Activated CD4-positive, alpha-beta T cell treated with anti-CD3 and anti-CD28 coated beads, Interleukin-2, amount 50 U/mL, for 1 hour (primary cell): ENCODE data around the gene MACF1.
"Not testable (repeated sequence)": the region's sequence is repeated elsewhere in the genome, so short reads cannot be mapped to it uniquely, and the experiment has no call there.

Experiments used
- DNase-seq: peaks from one replicate; pipeline ENCODE4 v3.0.0-alpha.2; 2020

MACF1 gene

DNA sequence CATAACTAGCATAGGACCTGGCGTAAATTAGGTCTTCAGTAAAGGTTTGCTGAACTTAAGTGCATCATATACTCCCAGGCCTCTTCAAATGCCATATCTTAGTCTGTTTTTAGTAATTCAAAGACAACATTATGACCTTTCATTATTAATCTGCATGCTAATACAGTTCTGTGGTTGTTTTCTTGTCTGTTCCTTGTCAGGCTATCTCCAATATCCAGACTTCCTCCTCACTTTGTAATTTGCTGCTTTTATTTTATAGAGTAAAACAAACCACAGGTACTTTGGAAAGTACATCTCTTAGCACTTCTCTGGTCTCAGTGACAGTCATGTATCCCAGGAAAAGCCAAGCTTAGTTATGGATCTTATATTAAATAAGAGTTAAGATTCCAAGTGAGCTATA, 221.9 kb downstream of the MACF1 start:
- DNase-seq, result no peak

DNA sequence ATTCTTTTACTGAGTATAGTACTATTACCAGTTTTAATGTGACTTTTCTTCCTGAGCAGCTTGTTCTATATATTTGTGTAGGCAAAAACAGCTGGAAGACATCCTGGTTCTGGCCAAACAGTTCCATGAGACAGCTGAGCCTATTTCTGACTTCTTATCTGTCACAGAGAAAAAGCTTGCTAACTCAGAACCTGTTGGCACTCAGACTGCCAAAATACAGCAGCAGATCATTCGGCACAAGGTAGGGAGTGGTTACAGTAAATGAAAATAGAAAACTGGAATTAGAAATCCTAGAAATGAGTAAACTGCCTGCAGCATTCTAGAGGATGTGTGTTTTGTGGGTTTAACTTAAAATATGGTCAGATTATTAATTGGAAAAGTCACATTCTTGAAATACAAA, 222.9 kb downstream of the MACF1 start:
- DNase-seq, result no peak

DNA sequence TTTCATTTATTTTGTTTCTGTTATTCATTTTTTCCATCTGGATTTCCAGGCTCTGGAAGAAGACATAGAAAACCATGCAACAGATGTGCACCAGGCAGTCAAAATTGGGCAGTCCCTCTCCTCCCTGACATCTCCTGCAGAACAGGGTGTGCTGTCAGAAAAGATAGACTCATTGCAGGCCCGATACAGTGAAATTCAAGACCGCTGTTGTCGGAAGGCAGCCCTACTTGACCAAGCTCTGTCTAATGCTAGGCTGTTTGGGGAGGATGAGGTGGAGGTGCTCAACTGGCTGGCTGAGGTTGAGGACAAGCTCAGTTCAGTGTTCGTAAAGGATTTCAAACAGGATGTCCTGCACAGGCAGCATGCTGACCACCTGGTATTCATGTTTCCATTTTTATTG, 223.4 kb downstream of the MACF1 start:
- DNase-seq, result no peak

DNA sequence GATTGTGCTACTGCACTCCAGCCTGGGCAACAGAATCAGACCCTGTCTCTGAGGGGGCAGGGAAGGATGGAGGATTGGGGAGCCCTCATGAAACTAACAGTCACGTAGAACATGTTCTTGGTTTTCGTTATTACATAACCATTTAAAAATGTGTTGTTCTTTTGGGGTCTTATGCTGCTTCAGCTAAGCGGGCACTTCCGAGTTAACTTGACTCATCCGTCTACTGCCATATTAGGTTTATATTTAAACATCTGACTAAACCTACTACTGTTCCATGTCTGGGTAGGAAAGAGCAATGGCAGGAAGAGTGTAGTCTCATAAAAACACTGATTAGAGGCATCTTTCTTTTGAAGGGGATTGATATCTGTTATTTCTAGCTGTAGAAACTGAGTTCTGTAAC, 227.4 kb downstream of the MACF1 start:
- no peak for DNase-seq

DNA sequence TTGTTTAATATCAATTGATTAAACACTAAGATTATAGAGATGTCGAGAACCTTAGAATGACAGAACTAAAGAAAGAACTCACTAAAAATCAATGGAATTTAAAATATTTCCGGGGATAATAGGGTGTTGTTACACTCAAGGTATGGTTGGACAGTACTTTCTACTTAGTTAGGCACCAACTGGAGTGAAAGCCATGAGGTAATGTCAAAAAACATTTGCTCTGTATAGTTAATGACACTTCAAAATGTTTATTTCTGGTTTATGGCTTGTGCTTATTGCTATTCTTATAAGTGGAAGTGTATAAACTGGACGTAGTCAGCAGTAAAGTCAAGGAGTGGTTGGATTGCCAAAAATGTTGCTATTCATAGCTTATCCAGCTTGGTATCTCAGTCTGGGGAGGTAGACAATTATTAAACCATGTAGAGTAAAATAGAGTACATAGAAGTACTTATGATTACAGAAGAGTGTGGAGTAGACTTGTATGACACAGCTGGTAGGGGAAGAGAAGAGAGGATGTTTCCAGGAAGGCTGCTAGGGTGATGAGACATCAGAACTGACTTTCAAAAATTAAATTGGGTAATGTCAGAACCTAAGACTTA, 230.4 kb downstream of the MACF1 start:
- DNase-seq, result no peak

DNA sequence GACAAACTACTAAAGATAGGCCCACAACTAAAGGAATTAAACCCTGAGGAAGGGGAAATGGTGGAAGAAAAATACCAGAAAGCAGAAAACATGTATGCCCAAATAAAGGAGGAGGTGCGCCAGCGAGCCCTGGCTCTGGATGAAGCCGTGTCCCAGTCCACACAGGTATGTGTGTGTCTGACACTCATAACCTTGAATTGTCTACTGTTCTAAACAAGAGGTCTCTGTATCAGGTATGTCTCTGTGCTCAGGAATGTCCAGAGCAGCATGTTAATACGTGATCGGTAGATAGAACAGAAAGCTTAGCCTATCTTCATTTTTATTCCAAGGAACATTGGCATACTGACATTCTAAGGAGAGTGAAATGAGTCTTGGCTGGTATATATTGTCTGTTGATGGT, 231.1 kb downstream of the MACF1 start:
- DNase-seq, result no peak

DNA sequence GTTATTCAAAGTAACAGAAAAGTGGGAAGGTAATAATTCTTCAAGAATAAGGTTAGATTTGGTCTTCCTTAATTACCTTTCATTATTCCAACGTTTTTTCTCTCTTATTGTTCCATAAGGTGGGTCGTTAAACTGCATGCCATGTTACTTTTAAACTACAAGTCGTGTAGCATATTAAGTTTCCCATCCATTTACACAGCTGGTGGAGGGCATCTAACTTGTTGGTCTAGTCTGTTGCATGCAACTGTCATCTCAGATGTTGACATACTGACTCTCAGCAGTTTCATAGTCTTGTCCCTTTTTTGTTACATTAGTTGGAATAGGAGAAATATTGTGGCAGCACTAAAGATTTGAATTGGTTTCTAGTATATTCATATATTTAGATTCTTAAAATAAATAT, 232.3 kb downstream of the MACF1 start:
- DNase-seq, result no peak

DNA sequence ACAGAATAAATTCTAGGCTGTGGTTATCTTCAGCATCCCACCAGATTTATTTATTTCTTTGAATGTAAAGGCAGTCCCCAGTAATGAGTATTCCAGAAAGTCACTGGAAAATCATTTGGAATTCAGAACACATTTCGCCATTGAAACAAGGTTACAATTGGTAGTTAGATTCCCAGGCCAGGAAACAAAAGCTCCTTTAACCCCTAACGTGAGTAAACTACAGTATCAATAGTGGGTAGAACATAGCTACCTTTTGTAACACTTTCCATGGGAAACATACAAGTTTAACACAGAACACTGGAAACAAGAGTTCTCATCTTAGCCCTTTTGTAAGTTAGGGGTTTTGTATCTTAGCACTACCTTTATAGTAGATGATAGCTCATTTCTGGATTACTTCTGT, 233.5 kb downstream of the MACF1 start:
- no peak for DNase-seq

DNA sequence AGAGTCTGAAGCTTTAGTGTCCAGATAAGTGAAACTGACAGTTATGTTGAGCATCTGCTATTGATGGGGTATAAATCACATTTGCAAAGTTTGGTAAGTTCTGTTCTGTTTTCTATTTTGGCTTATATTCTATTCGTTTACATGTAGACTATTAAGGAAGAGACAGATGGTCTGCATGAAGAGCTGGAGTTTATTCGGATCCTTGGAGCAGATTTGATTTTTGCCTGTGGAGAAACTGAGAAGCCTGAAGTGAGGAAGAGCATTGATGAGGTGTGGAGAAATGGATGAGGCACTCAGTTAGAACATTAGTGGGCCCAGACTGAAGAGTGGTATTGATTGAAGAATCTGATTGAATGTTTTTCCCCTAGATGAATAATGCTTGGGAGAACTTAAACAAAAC, 236.4 kb downstream of the MACF1 start:
- no peak for DNase-seq

DNA sequence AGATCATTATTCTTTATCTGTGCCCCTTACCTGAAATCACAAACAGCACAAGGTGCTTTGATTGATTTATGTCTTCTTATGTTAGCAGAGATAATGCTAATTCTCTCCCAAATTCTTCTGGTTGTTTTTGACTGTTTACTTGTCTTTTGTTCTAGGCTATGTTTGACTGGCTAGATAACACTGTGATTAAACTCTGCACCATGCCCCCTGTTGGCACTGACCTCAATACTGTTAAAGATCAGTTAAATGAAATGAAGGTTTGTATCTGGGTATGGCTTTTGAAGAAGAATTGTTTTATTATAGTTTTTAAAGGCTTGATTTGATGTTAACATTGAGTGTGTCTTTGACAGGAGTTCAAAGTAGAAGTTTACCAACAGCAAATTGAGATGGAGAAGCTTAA, 237.3 kb downstream of the MACF1 start:
- DNase-seq, result no peak

DNA sequence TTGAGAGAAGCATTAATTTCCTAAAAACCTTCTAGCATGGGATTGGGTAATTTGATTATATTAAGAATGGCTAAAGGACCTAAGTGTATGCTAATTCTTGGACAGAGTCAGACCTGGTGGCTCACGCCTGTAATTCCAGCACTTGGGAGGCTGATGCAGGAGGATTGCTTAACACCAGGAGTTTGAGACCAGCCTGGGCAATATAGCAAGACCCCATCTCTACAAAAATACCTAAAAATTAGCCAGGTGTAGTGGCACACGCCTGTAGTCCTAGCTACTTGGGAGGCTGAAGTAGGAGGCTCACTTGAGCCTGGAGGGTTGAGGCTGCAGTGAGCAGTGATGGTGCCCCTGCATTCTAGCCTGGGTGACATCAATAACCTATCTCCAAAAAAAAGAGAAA, 241.1 kb downstream of the MACF1 start:
- no peak for DNase-seq

DNA sequence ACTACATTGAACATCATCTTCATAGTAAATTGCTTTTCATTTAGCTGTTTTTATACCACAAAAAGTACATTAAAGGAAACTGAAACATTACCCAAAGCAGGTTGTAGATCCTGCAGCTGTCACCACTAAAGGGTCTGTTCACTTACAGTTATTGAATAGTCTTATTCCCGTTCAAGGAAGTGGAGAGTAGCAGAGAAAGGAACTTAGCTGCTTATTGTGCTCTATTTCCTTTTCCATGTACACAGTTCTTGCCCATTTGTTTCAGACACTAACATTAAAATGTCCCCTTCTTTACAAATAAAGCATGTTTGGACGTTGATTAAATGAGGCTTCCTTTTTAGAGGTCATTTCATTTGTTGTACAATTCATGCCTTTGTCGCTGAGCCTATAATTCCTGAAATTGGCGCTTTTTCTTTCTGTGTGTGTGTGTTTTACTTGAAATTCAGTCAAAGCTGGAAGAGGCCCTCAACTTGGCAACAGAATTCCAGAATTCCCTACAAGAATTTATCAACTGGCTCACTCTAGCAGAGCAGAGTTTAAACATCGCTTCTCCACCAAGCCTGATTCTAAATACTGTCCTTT, 242.6 kb downstream of the MACF1 start:
- no peak for DNase-seq

DNA sequence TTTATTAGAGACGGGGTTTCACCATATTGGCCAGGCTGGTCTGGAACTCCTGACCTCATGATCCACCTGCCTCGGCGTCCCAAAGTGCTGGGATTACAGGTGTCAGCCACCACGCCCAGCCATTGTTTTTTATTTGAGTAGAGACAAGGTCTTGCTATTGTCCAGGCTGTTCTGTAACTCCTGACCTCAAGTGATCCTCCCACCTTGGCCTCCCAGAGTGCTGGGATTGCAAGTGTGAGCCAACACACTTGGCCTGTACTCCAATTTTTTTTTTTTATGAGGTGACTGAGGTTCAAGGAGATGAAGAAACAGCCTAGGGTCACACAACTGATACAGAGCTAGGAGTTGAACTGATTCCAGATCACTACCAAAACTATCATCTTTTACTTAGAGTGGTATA, 245.5 kb downstream of the MACF1 start:
- DNase-seq, result not testable (repeated sequence)

DNA sequence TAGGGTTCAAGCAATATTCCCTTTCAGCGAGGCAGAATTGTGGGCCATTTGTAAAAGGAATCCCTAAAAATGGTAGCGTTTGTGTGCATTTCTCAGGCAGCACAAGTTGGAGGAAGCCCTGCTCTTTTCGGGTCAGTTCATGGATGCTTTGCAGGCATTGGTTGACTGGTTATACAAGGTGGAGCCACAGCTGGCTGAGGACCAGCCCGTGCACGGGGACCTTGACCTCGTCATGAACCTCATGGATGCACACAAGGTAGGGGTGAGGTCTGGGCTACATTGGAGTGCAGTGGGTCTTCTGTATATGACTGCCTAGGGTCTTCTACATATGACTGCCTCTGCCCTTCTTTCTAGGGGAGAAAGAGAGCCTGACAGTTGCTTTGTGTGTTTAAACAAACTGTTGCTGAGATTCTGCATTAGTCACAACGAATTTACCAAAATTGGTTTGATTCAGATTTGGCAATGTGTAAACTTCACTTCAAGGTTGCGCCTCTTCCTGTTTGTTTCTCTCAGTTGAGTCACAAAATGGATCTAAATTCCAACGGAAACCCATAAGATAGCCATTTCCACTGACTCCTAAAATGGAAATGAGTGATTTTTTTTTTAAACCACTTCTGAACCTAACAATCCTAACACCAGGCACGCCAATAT, 246.6 kb downstream of the MACF1 start:
- DNase-seq, result no peak

DNA sequence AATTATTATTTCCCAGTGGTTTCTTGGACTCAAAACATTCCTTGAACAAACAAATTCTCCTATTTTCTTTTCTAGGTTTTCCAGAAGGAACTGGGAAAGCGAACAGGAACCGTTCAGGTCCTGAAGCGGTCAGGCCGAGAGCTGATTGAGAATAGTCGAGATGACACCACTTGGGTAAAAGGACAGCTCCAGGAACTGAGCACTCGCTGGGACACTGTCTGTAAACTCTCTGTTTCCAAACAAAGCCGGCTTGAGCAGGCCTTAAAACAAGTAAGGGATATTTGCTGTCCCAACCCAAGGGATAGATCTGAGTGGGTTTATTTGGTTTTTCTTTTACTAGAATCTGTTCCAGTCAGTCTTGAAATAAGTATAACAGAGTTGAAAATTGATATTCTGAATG, 247.6 kb downstream of the MACF1 start:
- no peak for DNase-seq

DNA sequence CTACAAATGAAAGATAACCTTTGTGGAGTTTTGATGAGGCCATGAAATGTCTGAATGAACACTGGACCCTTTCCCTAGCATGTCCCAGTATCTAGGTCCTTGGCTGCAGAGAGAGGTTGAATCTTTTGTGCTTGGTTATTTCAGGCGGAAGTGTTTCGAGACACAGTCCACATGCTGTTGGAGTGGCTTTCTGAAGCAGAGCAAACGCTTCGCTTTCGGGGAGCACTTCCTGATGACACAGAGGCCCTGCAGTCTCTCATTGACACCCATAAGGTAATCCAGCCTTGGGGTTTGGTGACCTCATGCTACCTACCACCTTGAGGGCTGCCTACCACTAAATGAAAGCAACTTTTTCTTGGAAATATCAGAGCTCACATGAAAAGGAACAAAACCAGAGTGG, 248.0 kb downstream of the MACF1 start:
- no peak for DNase-seq

DNA sequence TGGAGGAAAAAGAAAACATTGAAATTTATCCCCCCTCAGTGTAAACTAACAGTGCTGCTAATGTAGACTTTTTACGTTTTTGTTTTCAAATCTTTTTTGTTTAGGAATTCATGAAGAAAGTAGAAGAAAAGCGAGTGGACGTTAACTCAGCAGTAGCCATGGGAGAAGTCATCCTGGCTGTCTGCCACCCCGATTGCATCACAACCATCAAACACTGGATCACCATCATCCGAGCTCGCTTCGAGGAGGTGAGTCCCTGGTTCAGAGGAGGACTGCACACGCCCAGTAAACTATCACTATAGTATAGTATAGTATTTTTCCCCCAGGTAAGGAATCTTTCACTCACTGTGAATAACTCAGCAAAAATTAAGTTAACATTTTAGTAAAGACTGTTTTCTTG, 249.1 kb downstream of the MACF1 start:
- DNase-seq, result no peak

DNA sequence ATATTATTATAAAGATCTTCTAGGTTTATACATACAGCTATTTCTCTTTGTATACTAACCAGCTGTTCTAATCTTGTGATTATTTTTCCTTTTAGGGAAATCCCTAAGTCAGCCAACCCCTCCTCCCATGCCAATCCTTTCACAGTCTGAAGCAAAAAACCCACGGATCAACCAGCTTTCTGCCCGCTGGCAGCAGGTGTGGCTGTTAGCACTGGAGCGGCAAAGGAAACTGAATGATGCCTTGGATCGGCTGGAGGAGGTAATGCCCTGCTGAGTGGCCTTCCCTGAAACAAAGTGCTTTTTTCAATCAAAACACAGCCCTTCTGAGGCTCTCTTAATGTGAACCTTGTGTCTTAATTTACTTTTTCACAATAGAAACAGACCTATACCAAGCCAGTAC, 254.5 kb downstream of the MACF1 start:
- no peak for DNase-seq

DNA sequence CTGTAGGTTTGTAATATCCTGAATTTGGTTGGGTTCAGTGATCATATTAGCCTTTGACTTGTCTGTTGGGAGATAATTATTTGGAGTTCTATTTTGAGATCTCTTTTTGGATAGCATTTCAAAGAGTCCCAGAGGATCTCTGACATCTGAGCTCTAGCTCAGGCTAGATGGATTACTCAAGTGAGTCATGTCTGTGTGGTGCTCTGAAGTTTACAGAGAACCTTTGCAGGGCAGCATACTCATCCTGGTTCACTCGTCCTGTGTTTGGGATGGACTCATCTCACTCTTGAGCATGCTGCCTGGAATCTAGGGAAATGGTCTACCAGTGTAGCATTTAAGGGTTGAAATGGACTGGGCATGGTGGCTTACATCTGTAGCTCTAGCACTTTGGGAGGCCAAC, 257.6 kb downstream of the MACF1 start:
- DNase-seq, result no peak

DNA sequence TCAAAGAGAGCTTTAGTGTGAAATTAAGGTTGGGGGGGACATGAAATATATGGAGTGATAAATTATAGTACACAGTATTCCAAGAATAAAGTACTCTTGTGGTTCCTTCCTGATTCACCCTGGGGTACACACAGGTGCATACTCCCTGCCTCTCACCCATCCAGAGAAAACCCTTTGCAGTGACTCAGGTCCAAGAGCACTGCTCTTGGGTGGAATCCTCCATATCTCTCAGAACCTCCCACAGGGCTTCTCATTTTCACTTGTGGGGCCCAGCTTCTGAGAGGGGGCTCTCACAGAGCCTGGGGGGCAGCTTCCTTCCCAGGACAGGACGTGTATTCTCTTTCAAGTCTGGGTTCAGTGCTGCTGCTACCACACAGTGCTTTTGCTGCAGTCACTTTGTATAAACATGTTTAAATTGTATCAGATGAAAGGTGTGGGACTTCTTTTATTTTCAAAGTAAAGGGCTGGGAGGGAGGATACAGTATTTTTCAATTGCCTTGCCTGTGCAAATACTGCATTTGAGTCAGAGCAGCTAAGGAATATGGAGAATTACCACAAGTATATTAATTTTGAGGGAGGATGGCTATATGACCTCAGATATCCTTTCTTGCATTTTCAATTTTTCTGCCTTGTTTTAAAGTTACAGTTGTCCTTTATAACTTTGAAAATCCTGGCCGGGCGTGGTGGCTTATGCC, 262.1 kb downstream of the MACF1 start:
- DNase-seq, result no peak

DNA sequence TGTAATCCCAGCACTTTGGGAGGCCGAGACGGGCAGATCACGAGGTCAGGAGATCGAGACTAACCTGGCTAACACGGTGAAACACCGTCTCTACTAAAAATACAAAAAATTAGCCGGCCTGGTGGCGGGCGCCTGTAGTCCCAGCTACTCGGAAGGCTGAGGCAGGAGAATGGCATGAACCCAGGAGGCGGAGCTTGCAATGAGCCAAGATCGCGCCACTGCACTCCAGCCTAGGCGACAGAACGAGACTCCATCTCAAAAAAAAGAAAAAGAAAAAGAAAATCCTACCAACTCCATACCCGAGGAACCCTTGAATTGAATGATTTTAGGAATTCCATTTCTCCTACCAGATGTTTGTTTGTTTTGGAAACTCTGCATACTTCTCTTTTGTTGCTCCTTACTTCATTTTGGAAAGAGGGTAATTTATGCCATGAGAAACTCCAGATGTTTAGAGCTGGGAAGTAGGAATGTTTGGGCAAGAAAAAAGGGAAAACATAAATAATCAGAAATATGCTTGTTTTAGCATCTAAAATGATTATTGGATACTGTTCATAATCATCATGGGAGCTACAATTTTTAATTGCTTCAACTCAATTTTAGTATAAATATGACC, 262.7 kb downstream of the MACF1 start:
- DNase-seq, result not testable (repeated sequence)

DNA sequence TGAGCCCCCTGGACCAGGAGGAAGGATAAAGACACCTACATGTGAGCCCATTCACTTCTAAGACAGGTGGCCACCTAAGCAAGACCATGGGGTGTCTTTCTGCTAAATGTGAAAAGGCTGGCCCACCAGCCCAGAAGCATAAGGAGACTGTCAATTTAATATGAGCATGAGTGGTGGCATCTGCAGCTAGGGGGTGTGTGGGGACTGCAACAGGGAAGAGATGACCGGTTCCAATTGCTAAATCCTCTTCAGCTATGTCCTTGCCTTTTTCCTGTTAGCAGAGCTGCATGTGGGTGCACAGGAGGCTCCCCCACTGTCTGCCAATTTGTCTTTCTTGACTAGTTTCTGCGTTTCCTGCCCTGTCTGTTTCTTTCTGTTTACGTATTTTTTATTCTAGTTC, 264.7 kb downstream of the MACF1 start:
- no peak for DNase-seq

DNA sequence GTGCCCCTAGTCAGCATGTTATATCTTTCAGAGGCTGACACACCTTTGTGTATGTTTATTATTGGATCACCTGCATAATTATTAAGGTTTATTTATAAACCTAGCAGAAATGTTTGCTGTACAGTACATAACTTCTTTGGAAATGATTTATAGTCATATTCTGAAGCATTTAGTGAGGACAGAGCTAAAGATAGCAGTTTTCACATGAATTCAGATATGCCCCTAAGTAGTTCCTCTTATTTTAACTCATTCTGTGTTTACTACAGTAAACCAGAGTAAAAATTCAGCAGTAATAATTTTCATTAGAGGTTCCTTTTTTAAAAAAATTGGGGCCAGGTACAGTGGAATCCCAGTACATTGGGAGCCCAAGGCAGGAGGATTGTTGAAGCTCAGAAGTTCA, 265.5 kb downstream of the MACF1 start:
- no peak for DNase-seq

DNA sequence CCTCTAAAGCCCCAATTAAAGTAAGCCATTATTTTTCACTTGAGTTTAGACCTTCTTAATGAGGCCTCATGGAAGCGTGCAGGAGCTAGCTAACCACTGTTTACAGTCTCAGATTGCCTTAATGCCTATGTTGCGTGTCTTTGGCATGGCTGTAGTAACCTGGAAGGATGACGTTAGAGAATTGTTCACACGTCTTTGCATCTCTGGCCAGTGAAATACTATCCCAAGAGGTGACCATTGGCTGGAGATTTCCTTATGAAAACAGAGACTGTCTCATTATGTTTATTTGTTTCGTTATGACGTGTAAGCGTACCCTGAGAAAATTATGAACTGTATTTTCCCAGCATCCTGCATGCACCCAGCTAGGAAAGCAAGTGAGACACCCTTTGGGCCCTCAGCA, 268.3 kb downstream of the MACF1 start:
- DNase-seq, result no peak
